HG03064 (cell line): ENCODE results near the gene EML6.

Source experiments
- ATAC-seq: cut with Tn5 transposase; IDR thresholded peaks from one replicate; pipeline ENCODE4 v1.9.1; 2021; ENCODE audit warnings: low read depth; ENCODE audit not compliant: unreplicated experiment

EML6 gene

GRCh38 chr2:54936766-54937165 is 213.3 kb downstream of the EML6 start:
- ATAC-seq = no peak

GRCh38 chr2:54939446-54940118 is 216.1 kb downstream of the EML6 start:
- ATAC-seq = no peak

- no peak for ATAC-seq
Observed at GRCh38 chr2:54940723-54941122, 217.3 kb downstream of the EML6 start.

GRCh38 chr2:54941248-54941984 is 218.0 kb downstream of the EML6 start:
- no peak for ATAC-seq

- ATAC-seq = no peak
Observed at GRCh38 chr2:54942373-54942772, 218.9 kb downstream of the EML6 start.

GRCh38 chr2:54944724-54945326 is 221.4 kb downstream of the EML6 start:
- ATAC-seq = no peak

GRCh38 chr2:54945391-54946219 is 222.1 kb downstream of the EML6 start:
- no peak for ATAC-seq

- ATAC-seq = no peak
Observed at GRCh38 chr2:54946220-54946805, 222.9 kb downstream of the EML6 start.

- no peak for ATAC-seq
Observed at GRCh38 chr2:54947136-54947535, 223.7 kb downstream of the EML6 start.

- no peak for ATAC-seq
Observed at GRCh38 chr2:54947646-54948045, 224.2 kb downstream of the EML6 start.

GRCh38 chr2:54948120-54948519 is 224.7 kb downstream of the EML6 start:
- no peak for ATAC-seq

- ATAC-seq = no peak
Observed at GRCh38 chr2:54949431-54949830, 226.0 kb downstream of the EML6 start.

- ATAC-seq = no peak
Observed at GRCh38 chr2:54950811-54951210, 227.3 kb downstream of the EML6 start.

- ATAC-seq = no peak
Observed at GRCh38 chr2:54952425-54952824, 229.0 kb downstream of the EML6 start.

GRCh38 chr2:54952978-54953456 is 229.6 kb downstream of the EML6 start:
- no peak for ATAC-seq

GRCh38 chr2:54954158-54954557 is 230.7 kb downstream of the EML6 start:
- ATAC-seq = no peak

GRCh38 chr2:54954705-54955357 is 231.4 kb downstream of the EML6 start:
- ATAC-seq = no peak

GRCh38 chr2:54955358-54956110 is 232.1 kb downstream of the EML6 start:
- ATAC-seq = no peak

GRCh38 chr2:54956111-54956627 is 232.7 kb downstream of the EML6 start:
- no peak for ATAC-seq
